GM06990 (cell line): Measurements from ENCODE around the gene SLC3A2.

Experiments used
- DNase-seq: peaks from one replicate; pipeline ENCODE4 v3.0.0-alpha.2; 2011; ENCODE audit not compliant: insufficient read length; ENCODE audit errors: extremely low read depth
- H3K27me3 ChIP-seq: replicated peaks from 2 replicates; pipeline ENCODE4 v1.6.0; 2011; ENCODE audit warnings: low read length; ENCODE audit not compliant: control insufficient read depth, insufficient read depth
- H3K36me3 ChIP-seq: 2 replicates; pipeline ENCODE4 v1.5.1; 2011; ENCODE audit warnings: low read length; ENCODE audit not compliant: control insufficient read depth, insufficient read depth
- H3K4me3 ChIP-seq: replicated peaks from 2 replicates; pipeline ENCODE4 v1.5.1; 2011; ENCODE audit warnings: low read depth, mild to moderate bottlenecking, control low read depth, low read length
- TF ChIP-seq, protein P1 (sequence below): IDR thresholded peaks from 2 replicates; pipeline ENCODE4 v1.5.1; 2011; ENCODE audit warnings: low read length, control low read depth, mild to moderate bottlenecking, inconsistent platforms; ENCODE audit not compliant: insufficient read depth, poor library complexity, severe bottlenecking

SLC3A2 gene

GRCh38 chr11:62919476-62919875, 38.8 kb downstream of the SLC3A2 start:
- Histone ChIP-seq H3K27me3 (peaks cover 4% of the 10 kb centered on the region; the same call in 1 of the 2 replicates), H3K36me3 (no peaks in the 10 kb centered on the region), H3K4me3 (no peak overlapping the region)
- DNase-seq, result no peak
- TF ChIP-seq, protein P1, sequence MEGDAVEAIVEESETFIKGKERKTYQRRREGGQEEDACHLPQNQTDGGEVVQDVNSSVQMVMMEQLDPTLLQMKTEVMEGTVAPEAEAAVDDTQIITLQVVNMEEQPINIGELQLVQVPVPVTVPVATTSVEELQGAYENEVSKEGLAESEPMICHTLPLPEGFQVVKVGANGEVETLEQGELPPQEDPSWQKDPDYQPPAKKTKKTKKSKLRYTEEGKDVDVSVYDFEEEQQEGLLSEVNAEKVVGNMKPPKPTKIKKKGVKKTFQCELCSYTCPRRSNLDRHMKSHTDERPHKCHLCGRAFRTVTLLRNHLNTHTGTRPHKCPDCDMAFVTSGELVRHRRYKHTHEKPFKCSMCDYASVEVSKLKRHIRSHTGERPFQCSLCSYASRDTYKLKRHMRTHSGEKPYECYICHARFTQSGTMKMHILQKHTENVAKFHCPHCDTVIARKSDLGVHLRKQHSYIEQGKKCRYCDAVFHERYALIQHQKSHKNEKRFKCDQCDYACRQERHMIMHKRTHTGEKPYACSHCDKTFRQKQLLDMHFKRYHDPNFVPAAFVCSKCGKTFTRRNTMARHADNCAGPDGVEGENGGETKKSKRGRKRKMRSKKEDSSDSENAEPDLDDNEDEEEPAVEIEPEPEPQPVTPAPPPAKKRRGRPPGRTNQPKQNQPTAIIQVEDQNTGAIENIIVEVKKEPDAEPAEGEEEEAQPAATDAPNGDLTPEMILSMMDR, result no peak

- Histone ChIP-seq H3K4me3 (no peak overlapping the region), H3K36me3 (no peaks in the 10 kb centered on the region), H3K27me3 (peaks cover 4% of the 10 kb centered on the region; the same call in 1 of the 2 replicates)
- TF ChIP-seq, protein P1, result no peak
- no peak for DNase-seq
Observed at GRCh38 chr11:62919898-62920640, 39.4 kb downstream of the SLC3A2 start.

DNA sequence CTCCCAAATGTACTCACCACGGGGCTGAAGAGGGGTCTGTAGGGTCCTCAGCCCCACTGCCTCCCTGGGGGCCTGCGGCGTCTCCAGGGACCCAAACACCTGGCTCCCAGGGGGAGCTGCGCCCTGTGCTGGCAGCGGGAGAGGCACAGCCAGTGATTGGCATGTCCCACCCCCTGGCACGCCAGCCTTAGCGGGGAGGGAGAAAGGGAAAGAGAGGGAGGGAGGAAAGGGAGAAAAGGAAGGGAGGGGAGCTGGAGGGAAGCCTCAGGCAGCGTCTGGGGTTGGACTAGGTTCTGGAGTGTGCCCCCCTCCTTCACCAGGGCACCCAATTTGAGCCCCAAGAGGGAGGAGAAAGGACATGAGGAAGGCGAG, 40.5 kb downstream of the SLC3A2 start, which contains the start of gene CHRM1:
Gene CHRM1 (minus strand): TSS at position 163 of the 372 bp plus-strand sequence. CDS start 10,263 bp downstream, outside the sequence.
- TF ChIP-seq, protein P1, result no peak
- no peak within 1 kb of the TSS for H3K4me3 ChIP-seq
- H3K36me3 ChIP-seq, result no peaks in the 10 kb centered on the region
- DNase-seq, result no peak
- H3K27me3 ChIP-seq, result peaks cover 5% of the 10 kb centered on the region

- DNase-seq, result no peak
- Histone ChIP-seq H3K36me3 (no peaks in the 10 kb centered on the region), H3K27me3 (peaks cover 5% of the 10 kb centered on the region), H3K4me3 (no peak overlapping the region)
- TF ChIP-seq, protein P1, result no peak
Observed at GRCh38 chr11:62921573-62922188, 41.0 kb downstream of the SLC3A2 start.

DNA sequence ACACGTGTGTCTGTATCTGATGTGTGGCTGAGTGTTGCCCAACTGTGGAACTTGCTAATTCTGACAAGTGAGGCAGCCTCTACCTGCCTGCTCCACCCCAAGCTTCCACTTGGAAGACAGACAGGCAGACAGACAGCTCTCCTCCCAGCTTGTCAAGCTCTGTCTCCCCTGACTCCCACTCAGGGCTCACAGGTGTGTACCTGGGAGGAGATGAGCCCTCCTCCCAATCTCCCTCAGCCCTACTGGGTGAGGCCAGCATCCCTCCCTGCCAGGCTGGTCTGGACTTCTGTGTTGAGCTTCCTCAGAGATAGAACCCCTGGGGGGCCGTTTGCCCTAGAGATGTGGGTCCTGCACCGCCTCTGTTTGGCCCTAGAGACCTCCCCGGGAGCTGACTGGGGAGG, 41.5 kb downstream of the SLC3A2 start:
- TF ChIP-seq, protein P1, result no peak
- Histone ChIP-seq H3K36me3 (no peaks in the 10 kb centered on the region), H3K4me3 (no peak overlapping the region), H3K27me3 (peaks cover 5% of the 10 kb centered on the region)
- DNase-seq, result no peak
